ENCODE data around the gene AGGF1.

DNA sequence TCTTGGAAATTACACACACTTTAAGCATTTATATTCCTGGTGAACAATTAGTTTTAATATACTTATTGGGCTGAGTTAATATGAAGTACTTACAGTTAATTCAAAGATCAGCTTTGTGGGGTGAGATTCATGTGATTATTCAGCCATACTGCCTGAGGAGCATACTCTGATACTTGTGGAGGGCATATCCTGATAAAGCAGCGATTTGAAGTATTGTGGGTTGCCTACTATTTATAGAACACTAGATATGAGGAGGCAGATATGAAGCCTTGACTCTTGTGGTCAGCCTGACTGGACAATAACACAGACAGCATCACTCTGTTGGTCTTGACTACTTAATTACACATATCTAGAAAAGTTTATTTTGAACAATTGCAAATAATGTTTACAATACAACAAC is 27.0 kb upstream of the AGGF1 start:
- TF ChIP-seq POLR2A (IDR thresholded peaks at IDR 0.05; ENCODE audit: low read length) = no peak
- TF ChIP-seq GATA1 (IDR thresholded peaks at IDR 0.05; ENCODE audit: low read depth, low read length) = no peak
